LNCaP clone FGC (cell line): ENCODE measurements around the gene PAQR5.

Experiments
- DNase-seq: peaks from one replicate; pipeline ENCODE4 v3.0.0-alpha.2; 2011; ENCODE audit warnings: low read depth
- H3K4me3 ChIP-seq: 2 replicates; pipeline ENCODE4 v1.5.1; 2011; ENCODE audit warnings: mild to moderate bottlenecking, low read depth, low read length, control low read depth
- CTCF ChIP-seq: IDR thresholded peaks from 2 replicates; pipeline ENCODE4 v1.5.1; 2012; ENCODE audit warnings: mild to moderate bottlenecking; ENCODE audit not compliant: control insufficient read depth, insufficient read depth; ENCODE audit errors: extremely low read depth

Gene PAQR5, protein sequence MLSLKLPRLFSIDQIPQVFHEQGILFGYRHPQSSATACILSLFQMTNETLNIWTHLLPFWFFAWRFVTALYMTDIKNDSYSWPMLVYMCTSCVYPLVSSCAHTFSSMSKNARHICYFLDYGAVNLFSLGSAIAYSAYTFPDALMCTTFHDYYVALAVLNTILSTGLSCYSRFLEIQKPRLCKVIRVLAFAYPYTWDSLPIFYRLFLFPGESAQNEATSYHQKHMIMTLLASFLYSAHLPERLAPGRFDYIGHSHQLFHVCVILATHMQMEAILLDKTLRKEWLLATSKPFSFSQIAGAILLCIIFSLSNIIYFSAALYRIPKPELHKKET

GRCh38 chr15:69298697-69299441 lies at the start of gene PAQR5:
TSS of gene PAQR5 (plus strand) at chr15:69298912. CDS start at chr15:69360081, 61,169 bp downstream.
- no peak for DNase-seq
- no peak; the same call in 1 of the 2 replicates for TF ChIP-seq CTCF
- H3K4me3 ChIP-seq: peak within 1 kb of the TSS; percentile 42

DNA sequence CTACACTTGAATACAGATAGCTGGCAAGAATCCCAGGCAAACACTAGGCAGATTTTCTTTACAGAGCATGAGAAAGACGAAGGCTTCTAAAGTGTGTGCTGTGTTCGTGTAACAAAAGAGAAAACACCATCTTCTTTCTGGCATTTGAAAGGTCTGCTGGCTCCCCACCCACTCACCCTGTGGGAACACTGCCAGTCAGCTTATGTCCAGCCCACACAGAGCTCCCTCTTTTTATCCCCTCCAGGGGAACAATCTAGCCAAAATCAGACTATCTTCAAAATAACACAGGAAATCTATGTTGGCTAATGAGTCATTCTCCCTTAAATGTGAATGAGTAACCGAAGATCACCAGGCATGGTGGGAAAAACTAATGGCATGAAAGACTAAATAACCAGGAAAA lies 45.6 kb upstream of the PAQR5 start:
- no peak for DNase-seq
- no peak for TF ChIP-seq CTCF
- H3K4me3 ChIP-seq: no peak overlapping the region

DNA sequence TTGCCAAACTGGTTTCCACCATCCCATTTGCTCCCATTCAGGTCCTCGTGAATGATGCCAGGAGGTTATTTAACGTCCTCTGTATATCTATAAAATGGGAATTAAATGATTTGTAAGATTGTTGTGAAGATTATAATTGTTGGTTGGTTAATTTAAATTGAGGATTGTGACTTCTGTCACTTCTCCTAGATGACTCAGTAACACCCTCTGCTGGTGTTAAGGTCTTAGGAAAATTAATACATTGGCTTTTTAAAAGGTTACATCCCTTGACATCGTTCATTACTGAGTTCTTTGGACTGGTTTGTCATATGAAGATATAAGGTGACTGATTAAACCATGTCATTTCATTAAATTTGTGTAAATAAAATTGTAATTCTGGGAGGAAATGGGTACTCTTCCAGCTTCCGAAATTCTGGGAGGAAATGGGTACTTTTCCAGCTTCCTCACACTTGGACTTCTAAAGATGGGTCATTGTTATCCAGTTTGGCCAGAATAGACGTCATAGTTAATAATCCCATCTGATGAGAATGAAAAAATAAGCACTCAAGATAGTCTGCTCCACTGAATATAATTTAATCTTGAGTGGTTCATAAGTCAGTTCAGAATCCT lies 33.3 kb upstream of the PAQR5 start:
- DNase-seq: peak; percentile 27
- no peak overlapping the region for H3K4me3 ChIP-seq
- TF ChIP-seq CTCF: peak; percentile 54

GRCh38 chr15:69271217-69271616 lies 27.5 kb upstream of the PAQR5 start:
- H3K4me3 ChIP-seq: no peak overlapping the region
- no peak for TF ChIP-seq CTCF
- DNase-seq: no peak

GRCh38 chr15:69272139-69272538 lies 26.6 kb upstream of the PAQR5 start:
- no peak for TF ChIP-seq CTCF
- no peak overlapping the region for H3K4me3 ChIP-seq

DNA sequence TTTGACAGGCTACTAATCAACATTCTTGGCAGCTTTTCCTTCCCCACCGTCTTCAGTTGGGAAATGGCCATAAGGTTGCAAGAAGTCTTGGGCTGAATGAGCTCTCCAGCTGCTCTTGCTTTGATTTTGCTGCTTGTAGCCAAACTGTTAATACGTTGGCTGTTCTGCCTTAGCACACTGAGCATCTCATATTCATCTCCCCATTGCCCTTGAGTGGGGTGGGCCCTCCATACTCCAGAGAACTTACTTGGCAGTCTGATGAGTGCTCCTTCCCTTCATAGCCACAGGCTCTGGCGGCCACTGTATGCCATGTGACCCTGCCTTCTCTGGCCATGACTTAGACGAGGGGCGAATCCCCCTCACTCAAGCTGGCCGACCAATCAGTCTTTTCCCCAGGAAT lies 25.8 kb upstream of the PAQR5 start:
- no peak for TF ChIP-seq CTCF
- H3K4me3 ChIP-seq: no peak overlapping the region
- DNase-seq: no peak

More at GRCh38 chr15:69272139-69272538, 26.6 kb upstream of the PAQR5 start:
- no peak for DNase-seq
